GM10248 (cell line): ENCODE data around the gene RAD23A.
"Not testable (repeated sequence)": the region's sequence is repeated elsewhere in the genome, so short reads cannot be mapped to it uniquely, and the experiment has no call there.

Source experiments
- CTCF ChIA-PET: fragments of 300-600 bp; sonication (Branson Sonifier 250); formaldehyde crosslinking; extraction: SDS; loops from one replicate; lab custom pipeline; 2021; ENCODE audit warnings: antibody characterized with exemption; lab: Yijun Ruan, JAX
- POLR2A ChIA-PET: fragments of 350-650 bp; sonication (Branson Sonifier 250); formaldehyde crosslinking; extraction: SDS; loops from one replicate; lab custom pipeline; 2020; ENCODE audit warnings: antibody characterized with exemption; lab: Yijun Ruan, JAX
- DNase-seq: peaks from one replicate; pipeline ENCODE4 v3.0.0; 2012; ENCODE audit errors: extremely low spot score
- TF ChIP-seq, protein P1 (sequence below): IDR thresholded peaks from 2 replicates; pipeline ENCODE4 v1.5.1; 2012; ENCODE audit warnings: mild to moderate bottlenecking, low read depth; ENCODE audit errors: extremely low read depth, missing control alignments, control extremely low read depth

RAD23A gene

DNA sequence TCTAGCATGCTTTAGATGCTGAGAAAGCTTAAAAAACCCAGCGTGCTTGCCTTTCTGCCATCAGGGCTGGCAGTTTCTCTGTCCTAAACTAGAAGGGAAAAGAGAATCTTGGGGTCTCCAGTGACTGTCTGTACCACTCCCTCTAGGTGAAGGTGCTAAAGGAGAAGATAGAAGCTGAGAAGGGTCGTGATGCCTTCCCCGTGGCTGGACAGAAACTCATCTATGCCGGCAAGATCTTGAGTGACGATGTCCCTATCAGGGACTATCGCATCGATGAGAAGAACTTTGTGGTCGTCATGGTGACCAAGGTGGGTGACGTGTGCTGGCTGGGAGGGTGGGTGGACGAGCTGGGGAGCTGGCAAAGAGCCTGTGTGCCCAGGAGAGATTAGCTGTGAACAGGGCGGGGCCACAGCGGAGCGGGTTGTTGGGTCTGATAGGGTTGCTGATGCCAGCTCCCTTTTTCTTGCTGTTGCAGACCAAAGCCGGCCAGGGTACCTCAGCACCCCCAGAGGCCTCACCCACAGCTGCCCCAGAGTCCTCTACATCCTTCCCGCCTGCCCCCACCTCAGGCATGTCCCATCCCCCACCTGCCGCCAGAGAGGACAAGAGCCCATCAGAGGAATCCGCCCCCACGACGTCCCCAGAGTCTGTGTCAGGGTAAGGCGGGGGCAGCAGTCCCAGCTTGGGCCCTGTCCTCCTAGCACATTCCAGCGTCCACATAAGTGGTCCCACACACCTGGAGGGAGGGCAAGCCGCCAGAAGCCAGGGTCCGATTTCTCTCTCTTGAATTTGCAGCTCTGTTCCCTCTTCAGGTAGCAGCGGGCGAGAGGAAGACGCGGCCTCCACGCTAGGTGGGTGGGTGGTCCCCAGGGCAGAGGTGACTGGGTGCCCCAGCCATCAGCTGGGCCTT is 2.3 kb downstream of the RAD23A start:
- ChIA-PET CTCF (interaction anchor here (1.8 kb wide), 1 partner anchor 18 kb away, joined by 13 read pairs; no protein-coding TSS in a partner anchor), POLR2A (interaction anchor here (0.6 to 1.2 kb wide), 2 partner anchors 9 to 1625 kb away, joined by 4 to 5 read pairs; partner anchors contain the start of gene CALR)
- TF ChIP-seq, protein P1, sequence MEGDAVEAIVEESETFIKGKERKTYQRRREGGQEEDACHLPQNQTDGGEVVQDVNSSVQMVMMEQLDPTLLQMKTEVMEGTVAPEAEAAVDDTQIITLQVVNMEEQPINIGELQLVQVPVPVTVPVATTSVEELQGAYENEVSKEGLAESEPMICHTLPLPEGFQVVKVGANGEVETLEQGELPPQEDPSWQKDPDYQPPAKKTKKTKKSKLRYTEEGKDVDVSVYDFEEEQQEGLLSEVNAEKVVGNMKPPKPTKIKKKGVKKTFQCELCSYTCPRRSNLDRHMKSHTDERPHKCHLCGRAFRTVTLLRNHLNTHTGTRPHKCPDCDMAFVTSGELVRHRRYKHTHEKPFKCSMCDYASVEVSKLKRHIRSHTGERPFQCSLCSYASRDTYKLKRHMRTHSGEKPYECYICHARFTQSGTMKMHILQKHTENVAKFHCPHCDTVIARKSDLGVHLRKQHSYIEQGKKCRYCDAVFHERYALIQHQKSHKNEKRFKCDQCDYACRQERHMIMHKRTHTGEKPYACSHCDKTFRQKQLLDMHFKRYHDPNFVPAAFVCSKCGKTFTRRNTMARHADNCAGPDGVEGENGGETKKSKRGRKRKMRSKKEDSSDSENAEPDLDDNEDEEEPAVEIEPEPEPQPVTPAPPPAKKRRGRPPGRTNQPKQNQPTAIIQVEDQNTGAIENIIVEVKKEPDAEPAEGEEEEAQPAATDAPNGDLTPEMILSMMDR: no peak
- no peak for DNase-seq

DNA sequence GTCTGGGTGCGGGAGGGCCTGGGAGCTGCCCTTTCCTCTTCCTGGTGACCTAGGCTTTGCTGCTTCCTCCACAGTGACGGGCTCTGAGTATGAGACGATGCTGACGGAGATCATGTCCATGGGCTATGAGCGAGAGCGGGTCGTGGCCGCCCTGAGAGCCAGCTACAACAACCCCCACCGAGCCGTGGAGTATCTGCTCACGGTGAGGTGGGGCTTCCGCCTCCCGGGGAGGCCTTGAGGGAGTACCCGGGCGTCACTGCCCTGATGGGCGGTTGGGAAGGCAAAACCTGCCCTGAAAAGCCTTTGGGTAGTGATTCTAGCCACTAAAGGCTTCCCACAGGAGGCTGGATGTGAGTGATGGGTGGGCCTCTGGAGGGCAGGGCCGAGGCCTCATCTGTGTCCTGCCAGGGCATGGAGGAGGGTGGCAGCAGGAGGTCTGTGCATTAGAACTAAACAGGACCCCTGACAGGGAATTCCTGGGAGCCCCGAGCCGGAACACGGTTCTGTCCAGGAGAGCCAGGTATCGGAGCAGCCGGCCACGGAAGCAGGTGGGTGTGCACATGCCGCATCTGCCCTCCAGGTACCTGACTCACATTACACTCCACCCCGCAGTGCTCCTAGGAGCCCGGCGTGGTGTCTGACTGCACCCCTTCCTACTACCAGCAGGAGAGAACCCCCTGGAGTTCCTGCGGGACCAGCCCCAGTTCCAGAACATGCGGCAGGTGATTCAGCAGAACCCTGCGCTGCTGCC is 3.1 kb downstream of the RAD23A start:
- CTCF ChIA-PET: interaction anchor here (1.8 to 2.6 kb wide), 2 partner anchors 17 kb away, joined by 12 to 13 read pairs; no protein-coding TSS in a partner anchor
- no peak for DNase-seq
- POLR2A ChIA-PET: interaction anchor here (1.2 kb wide), 1 partner anchor 10 kb away, joined by 5 read pairs; the partner anchor contains the start of gene CALR
- TF ChIP-seq, protein P1: no peak

DNA sequence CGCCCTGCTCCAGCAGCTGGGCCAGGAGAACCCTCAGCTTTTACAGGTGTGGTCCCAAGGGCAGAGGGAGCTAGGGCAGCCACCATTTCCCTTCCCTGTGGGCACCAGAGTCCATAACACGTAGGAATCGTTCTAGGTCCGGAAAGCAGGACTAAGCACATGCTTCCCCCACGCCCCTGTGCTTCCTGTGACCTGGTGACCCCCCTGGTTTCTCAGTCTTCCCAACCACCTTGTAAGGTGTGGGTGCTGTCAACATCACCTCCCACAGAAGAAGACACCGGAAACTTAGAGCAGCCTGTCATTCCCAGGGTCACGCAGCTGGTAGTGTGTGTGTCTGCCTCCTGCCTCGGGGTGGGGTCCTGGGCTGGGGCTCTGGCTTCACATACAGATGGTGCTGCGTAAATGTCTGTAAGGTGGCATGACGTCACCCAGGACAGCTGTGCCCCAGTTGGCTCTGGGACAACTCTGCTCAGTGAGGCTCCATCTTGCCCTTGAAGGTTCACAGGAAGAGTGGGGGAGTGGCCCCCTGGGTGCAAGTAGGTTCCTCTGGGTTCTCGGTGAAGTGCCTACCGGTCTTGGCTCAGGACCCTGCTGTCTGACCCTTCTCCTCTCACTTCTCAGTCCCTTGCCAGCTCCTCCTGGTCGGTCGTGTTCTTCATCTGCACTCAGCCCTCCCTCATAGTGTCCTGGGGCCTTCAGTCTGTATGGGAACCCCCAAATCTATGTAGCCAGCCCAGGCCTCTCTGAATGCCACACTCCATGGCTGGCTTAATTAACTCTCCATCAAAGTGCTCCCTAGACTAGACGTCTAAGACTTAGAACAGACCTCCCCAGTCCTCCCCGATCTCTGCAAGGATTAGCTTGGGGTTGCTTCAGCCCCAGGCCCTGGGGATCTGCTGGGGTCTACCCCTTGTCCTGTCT is 4.0 kb downstream of the RAD23A start:
- no peak for DNase-seq
- TF ChIP-seq, protein P1: no peak
- CTCF ChIA-PET: interaction anchor here (1.8 to 2.6 kb wide), 2 partner anchors 16 to 112 kb away, joined by 3 to 12 read pairs; no protein-coding TSS in a partner anchor
- POLR2A ChIA-PET: interaction anchor here (0.6 kb wide), 1 partner anchor 79 kb away, joined by 3 read pairs; no protein-coding TSS in a partner anchor

DNA sequence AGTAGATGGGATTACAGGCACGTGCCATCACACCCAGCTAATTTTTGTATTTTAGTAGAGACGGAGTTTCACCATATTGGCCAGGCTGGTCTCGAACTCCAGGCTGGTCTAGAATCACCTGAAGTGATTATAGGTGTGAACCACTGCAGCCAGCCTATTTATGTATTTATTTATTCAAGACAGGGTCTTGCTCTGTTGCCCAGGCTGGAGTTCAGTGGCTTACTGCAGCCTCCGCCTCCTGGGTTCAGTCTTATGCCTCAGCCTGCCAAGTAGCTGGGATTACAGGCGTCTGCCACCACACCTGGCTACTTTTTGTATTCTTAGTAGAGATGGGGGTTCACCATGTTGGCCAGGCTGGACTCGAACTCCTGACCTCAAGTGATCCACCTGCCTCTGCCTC is 6.4 kb downstream of the RAD23A start:
- ChIA-PET POLR2A (interaction anchor here (1.5 kb wide), 1 partner anchor 14 kb away, joined by 4 read pairs; no protein-coding TSS in a partner anchor), CTCF (interaction anchor here (2.0 to 6.7 kb wide), 2 partner anchors 13 to 25 kb away, joined by 5 to 56 read pairs; no protein-coding TSS in a partner anchor)
- DNase-seq: not testable (repeated sequence)

DNA sequence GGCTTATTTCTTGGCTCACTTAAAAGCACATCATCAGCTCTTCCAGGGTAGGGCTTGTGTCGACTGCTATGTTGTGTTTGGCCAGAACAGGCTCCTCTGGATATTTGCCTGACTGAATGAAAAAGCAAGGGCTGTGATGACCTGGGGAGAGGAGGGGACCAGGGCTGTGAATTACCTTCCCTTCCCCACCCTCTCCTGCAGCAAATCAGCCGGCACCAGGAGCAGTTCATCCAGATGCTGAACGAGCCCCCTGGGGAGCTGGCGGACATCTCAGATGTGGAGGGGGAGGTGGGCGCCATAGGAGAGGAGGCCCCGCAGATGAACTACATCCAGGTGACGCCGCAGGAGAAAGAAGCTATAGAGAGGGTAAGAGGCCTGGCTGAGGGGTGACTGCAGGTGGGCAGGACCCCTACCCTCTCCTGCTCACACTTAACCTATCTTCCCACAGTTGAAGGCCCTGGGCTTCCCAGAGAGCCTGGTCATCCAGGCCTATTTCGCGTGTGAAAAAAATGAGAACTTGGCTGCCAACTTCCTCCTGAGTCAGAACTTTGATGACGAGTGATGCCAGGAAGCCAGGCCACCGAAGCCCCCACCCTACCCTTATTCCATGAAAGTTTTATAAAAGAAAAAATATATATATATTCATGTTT is 7.0 kb downstream of the RAD23A start:
- ChIA-PET CTCF (interaction anchor here (0.7 to 6.7 kb wide), 5 partner anchors 12 to 141 kb away, joined by 3 to 56 read pairs (median 5); no protein-coding TSS in a partner anchor), POLR2A (interaction anchor here (1.5 kb wide), 1 partner anchor 15 kb away, joined by 4 read pairs; no protein-coding TSS in a partner anchor)
- TF ChIP-seq, protein P1: no peak
- no peak for DNase-seq
